HL-60/S4 treated with retinoic acid at 250 ng/mL for 4 days and 3 days (cell line): ENCODE data around the gene MAN1B1.
"Not testable (repeated sequence)": the region's sequence is repeated elsewhere in the genome, so short reads cannot be mapped to it uniquely, and the experiment has no call there.

ENCODE experiments used
- in situ Hi-C: fragments of 300-500 bp; cut with MboI; formaldehyde crosslinking; loops from 2 replicates; pipeline ENCODE4 v1.7.0; 2022; ENCODE audit warnings: low sequenced_read_pairs

Gene MAN1B1

GRCh38 chr9:137051145-137051724 is 35.5 kb upstream of the MAN1B1 start:
- in situ Hi-C loops, result no loop called here

- in situ Hi-C loops, result no loop called here
Observed at GRCh38 chr9:137052293-137052692, 34.5 kb upstream of the MAN1B1 start.

- in situ Hi-C loops, result no loop called here
Observed at GRCh38 chr9:137052998-137053943, 33.5 kb upstream of the MAN1B1 start.

GRCh38 chr9:137053944-137054931 is 32.5 kb upstream of the MAN1B1 start, which contains the start of gene ENTPD2:
TSS of gene ENTPD2 (minus strand) at chr9:137054061. CDS start at chr9:137053997, 64 bp downstream.
- in situ Hi-C loops, result no loop called here

GRCh38 chr9:137054932-137055384 is 31.8 kb upstream of the MAN1B1 start:
- in situ Hi-C loops, result no loop called here

GRCh38 chr9:137055385-137056364 is 31.1 kb upstream of the MAN1B1 start:
- in situ Hi-C loops, result no loop called here

- in situ Hi-C loops, result no loop called here
Observed at GRCh38 chr9:137056739-137057415, 29.9 kb upstream of the MAN1B1 start.

- in situ Hi-C loops, result no loop called here
Observed at GRCh38 chr9:137057545-137057944, 29.2 kb upstream of the MAN1B1 start.

- in situ Hi-C loops, result no loop called here
Observed at GRCh38 chr9:137058521-137059234, 28.1 kb upstream of the MAN1B1 start.

- in situ Hi-C loops, result no loop called here
Observed at GRCh38 chr9:137062384-137062783, 24.4 kb upstream of the MAN1B1 start.

- in situ Hi-C loops, result not testable (repeated sequence)
Observed at GRCh38 chr9:137062798-137063197, 24.0 kb upstream of the MAN1B1 start.

GRCh38 chr9:137063311-137064026 is 23.3 kb upstream of the MAN1B1 start:
- in situ Hi-C loops, result no loop called here

- in situ Hi-C loops, result no loop called here
Observed at GRCh38 chr9:137064027-137064879, 22.5 kb upstream of the MAN1B1 start.

- in situ Hi-C loops, result no loop called here
Observed at GRCh38 chr9:137064880-137065164, 22.0 kb upstream of the MAN1B1 start.

- in situ Hi-C loops, result no loop called here
Observed at GRCh38 chr9:137065336-137065967, 21.3 kb upstream of the MAN1B1 start.

GRCh38 chr9:137066096-137066861 is 20.5 kb upstream of the MAN1B1 start:
- in situ Hi-C loops, result no loop called here
